ENCODE data around the gene TMEM117.
A peak's percentile ranks its signal among the peaks of the same experiment; 100 is the strongest.

The TMEM117 gene

DNA sequence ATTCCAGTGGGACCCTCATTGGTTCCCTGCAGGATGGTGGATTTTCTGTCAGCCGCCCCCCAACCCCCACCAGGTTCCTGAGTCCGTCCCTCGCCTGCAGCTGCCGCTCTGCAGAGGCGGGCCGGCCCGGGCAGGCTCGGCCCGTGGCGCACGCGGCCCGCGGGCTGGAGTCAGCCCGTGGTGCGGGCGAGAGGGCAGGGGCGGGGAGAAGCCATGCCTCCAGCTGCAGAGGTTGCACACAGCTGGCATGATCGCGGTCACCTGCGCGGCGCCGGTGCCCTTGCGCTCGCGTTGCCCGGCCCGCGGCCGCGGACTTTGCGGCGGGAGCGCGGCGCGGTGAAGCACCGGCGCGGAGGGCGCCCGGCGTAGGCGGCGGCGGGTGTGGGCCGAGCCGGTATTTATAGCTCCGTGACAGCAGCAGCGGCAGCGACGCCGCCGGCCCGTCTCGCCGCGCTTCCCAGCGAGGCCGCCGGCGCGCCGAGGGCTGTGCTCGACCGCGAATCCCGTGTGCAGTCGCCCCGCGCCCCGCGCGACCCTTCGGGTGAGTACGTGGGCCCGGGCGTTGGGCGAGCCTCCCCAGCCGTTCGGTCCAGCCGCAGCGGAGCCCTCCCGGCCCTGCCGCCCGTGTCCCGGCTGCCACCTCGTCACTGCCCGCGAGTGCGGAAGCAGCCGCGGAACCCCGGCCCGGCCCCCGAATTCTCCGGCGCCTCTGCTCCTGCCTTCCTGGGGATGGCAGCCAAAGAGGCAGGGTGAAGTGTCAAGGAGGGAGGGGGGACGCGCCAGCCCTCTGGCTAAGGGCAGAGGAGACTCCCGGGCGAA is at the start of gene TMEM117:
TSS of gene TMEM117 (plus strand) at position 426 of the 819 bp plus-strand sequence.
- H3K27ac ChIP-seq (ENCODE audit: low read length): no peak within 1 kb of the TSS
- H3K9ac ChIP-seq (ENCODE audit: low read depth, low read length): peak within 1 kb of the TSS; percentile 60; the same call in 1 of the 2 replicates
- H3K36me3 ChIP-seq (ENCODE audit: insufficient read depth, low read depth, low read length): no peaks in the 10 kb centered on the region
- no peaks in the 10 kb centered on the region for H3K9me3 ChIP-seq (ENCODE audit: insufficient read depth, low read depth, low read length)
- peak within 1 kb of the TSS; percentile 72 for H3K4me3 ChIP-seq (ENCODE audit: low read length)
- H3K27me3 ChIP-seq (ENCODE audit: insufficient read depth, low read length): peaks cover 46% of the 10 kb centered on the region
- H3K4me1 ChIP-seq (ENCODE audit: insufficient read depth, low read length): no peaks in the 10 kb centered on the region

DNA sequence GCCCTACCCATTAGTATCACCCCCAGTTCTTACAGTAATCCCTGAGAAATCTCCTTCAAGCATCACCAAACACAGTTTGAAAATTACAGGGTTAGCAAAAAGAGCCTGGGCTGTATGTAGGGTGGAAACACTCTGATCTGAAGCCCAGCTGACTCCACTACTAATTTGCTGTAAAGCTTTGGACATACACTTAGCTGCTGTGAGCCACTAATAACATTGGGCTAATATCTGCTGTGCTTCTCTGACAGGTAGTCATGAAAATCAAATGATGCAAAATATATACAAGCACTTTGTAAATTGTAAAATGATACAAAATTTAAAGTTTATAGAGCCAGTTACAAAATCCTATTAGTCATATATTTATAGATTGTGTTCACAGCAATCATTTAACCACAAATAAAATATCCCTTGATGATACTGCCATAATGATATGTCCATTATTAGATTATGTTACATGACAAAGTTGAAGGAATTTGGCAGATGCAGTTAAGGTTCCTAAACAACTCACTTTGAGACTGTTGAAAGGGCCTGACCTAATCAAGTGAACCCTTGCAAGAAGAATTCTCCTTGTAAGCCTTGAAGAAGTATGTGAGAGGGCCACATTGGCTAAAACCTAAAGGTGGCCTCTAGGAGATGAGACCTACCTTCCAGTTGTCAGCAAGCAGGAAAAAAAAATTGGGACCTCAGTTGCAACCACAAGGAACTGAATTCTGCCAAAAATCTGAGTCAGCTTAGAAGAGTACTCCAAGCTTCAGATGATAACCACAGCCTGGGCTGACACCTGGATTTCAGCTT is 48.8 kb upstream of the TMEM117 start:
- Histone ChIP-seq H3K27me3 (ENCODE audit: insufficient read depth, low read length) (no peaks in the 10 kb centered on the region), H3K9ac (ENCODE audit: low read depth, low read length) (no peak overlapping the region), H3K4me3 (ENCODE audit: low read length) (no peak overlapping the region), H3K4me1 (ENCODE audit: insufficient read depth, low read length) (no peaks in the 10 kb centered on the region), H3K9me3 (ENCODE audit: insufficient read depth, low read depth, low read length) (no peaks in the 10 kb centered on the region), H3K27ac (ENCODE audit: low read length) (no peak overlapping the region), H3K36me3 (ENCODE audit: insufficient read depth, low read depth, low read length) (peaks cover 14% of the 10 kb centered on the region)

DNA sequence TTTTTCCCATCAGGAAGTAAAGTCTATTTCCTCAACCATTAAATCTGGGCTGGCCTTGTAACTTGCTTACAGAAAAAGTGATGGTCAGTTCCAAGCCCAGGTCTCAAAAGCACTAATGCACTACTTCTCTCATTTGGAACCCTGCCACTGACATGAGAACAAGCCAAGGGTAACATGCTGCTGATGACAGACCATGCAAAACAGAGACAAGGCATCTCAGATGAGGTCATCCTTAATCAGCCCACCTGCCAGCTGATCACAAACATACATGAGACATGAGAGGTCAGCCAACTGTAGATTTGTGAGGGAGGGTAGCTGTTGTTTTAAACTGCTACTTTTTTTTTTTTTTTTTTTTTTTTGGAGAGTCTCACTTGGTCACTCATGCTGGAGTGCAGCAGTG is 45.9 kb upstream of the TMEM117 start:
- no peak overlapping the region for H3K4me3 ChIP-seq (ENCODE audit: low read length)
- no peak overlapping the region for H3K9ac ChIP-seq (ENCODE audit: low read depth, low read length)
- H3K27ac ChIP-seq (ENCODE audit: low read length): no peak overlapping the region
- H3K36me3 ChIP-seq (ENCODE audit: insufficient read depth, low read depth, low read length): peaks cover 10% of the 10 kb centered on the region
- H3K27me3 ChIP-seq (ENCODE audit: insufficient read depth, low read length): no peaks in the 10 kb centered on the region
- H3K4me1 ChIP-seq (ENCODE audit: insufficient read depth, low read length): no peaks in the 10 kb centered on the region
- H3K9me3 ChIP-seq (ENCODE audit: insufficient read depth, low read depth, low read length): no peaks in the 10 kb centered on the region

GRCh38 chr12:43795716-43796280 is 40.1 kb upstream of the TMEM117 start:
- Histone ChIP-seq H3K9me3 (ENCODE audit: insufficient read depth, low read depth, low read length) (no peaks in the 10 kb centered on the region), H3K27ac (ENCODE audit: low read length) (no peak overlapping the region)

GRCh38 chr12:43797561-43798217 is 38.2 kb upstream of the TMEM117 start:
- Histone ChIP-seq H3K4me1 (ENCODE audit: insufficient read depth, low read length) (no peaks in the 10 kb centered on the region), H3K27ac (ENCODE audit: low read length) (no peak overlapping the region), H3K36me3 (ENCODE audit: insufficient read depth, low read depth, low read length) (peaks cover 88% of the 10 kb centered on the region), H3K9ac (ENCODE audit: low read depth, low read length) (no peak overlapping the region), H3K9me3 (ENCODE audit: insufficient read depth, low read depth, low read length) (no peaks in the 10 kb centered on the region), H3K27me3 (ENCODE audit: insufficient read depth, low read length) (no peaks in the 10 kb centered on the region), H3K4me3 (ENCODE audit: low read length) (no peak overlapping the region)

More at GRCh38 chr12:43795716-43796280, 40.1 kb upstream of the TMEM117 start:
- H3K4me1 ChIP-seq (ENCODE audit: insufficient read depth, low read length): no peaks in the 10 kb centered on the region
- H3K4me3 ChIP-seq (ENCODE audit: low read length): no peak overlapping the region
- H3K9ac ChIP-seq (ENCODE audit: low read depth, low read length): no peak overlapping the region
- no peaks in the 10 kb centered on the region for H3K27me3 ChIP-seq (ENCODE audit: insufficient read depth, low read length)
- peaks cover 69% of the 10 kb centered on the region for H3K36me3 ChIP-seq (ENCODE audit: insufficient read depth, low read depth, low read length)

DNA sequence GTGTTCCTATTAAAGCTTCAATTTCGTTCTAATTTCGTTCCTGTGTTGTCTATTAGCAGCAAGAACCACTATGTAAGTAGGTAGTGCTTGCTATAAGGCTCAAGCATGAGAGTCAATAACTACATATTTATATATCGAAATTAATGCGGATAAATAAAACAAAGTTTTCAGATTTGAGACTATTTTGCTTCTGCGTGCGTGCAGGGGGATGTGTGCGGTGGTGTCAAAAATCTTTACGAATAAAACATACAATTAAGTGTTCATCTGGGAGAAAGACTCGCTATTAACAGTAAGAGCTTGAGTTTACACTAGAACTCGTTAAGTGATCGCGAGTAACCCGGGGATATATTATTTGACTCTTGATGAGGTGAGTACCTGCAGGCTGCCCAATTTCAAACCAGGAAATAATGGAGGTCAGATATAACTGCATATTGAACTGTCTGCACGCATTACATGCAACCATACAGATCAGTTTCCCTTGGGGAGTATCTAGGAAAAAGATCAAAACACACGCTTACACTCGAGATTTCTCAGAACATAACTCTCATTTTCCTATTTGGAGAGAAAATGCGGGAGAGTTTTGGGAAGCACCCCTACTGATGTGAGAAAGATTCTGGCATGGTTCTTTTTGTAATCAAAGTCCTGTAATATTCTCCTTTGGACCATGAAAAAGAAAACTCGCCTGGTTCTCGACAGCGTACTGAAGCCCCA is 30.6 kb upstream of the TMEM117 start:
- H3K4me3 ChIP-seq (ENCODE audit: low read length): peak overlapping the region; percentile 99

DNA sequence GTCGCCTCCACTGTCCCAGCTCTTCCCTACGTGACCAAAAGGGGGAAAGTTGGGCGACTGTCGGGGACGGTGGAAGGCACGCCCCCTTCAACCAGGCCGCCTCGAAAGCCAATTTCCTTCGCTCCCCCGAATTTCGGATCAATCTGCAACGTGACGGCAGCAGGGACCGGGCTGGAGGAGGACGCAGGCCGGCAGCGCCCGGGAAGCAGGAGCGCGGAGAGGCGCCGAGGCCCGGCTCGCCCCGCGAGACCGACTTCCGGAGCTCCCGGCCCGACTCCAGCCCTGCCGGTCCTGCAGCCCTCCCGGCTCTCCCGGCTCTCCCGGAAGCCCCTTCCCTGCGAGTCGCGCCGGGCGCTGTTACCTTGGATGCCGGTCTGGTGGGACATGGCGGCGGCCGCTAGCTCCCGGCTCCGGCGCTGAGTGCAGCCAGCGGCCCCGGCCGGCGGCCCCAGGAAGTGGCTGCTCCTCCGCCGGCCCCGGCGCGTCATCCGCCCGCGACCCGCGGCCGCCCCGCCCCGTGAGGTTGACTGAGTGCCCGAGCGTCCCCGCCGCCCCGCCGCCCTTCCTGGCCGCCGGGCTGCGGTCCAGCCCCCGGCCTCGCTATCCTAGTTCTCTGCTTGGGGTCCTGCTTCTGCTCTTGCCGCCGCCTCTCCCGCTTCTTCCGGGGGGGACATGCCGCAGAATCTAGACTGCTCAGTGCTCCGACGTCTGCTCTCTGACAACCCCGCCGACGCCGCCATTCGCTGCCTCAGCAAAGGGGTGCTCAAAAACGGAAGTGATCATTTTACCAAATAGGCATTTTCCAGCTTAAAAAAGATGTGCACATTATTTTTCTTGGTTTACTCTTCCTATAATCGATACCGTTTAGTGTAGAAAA is 29.8 kb upstream of the TMEM117 start, which contains the start of gene TWF1:
TSS of gene TWF1 (minus strand) at position 458 of the 877 bp plus-strand sequence. CDS start at position 386, 72 bp downstream.
- Histone ChIP-seq H3K27me3 (ENCODE audit: insufficient read depth, low read length) (no peaks in the 10 kb centered on the region), H3K4me1 (ENCODE audit: insufficient read depth, low read length) (peaks cover 7% of the 10 kb centered on the region; the same call in 1 of the 2 replicates), H3K27ac (ENCODE audit: low read length) (peak within 1 kb of the TSS; percentile 44), H3K9ac (ENCODE audit: low read depth, low read length) (peak within 1 kb of the TSS; percentile 89), H3K4me3 (ENCODE audit: low read length) (peak within 1 kb of the TSS; percentile 99), H3K9me3 (ENCODE audit: insufficient read depth, low read depth, low read length) (no peaks in the 10 kb centered on the region), H3K36me3 (ENCODE audit: insufficient read depth, low read depth, low read length) (peaks cover 30% of the 10 kb centered on the region)

More for the DNA sequence above, 30.6 kb upstream of the TMEM117 start:
- Histone ChIP-seq H3K27ac (ENCODE audit: low read length) (peak overlapping the region; percentile 11), H3K9ac (ENCODE audit: low read depth, low read length) (peak overlapping the region; percentile 89), H3K36me3 (ENCODE audit: insufficient read depth, low read depth, low read length) (peaks cover 38% of the 10 kb centered on the region), H3K9me3 (ENCODE audit: insufficient read depth, low read depth, low read length) (no peaks in the 10 kb centered on the region), H3K4me1 (ENCODE audit: insufficient read depth, low read length) (peaks cover 7% of the 10 kb centered on the region; the same call in 1 of the 2 replicates), H3K27me3 (ENCODE audit: insufficient read depth, low read length) (no peaks in the 10 kb centered on the region)

DNA sequence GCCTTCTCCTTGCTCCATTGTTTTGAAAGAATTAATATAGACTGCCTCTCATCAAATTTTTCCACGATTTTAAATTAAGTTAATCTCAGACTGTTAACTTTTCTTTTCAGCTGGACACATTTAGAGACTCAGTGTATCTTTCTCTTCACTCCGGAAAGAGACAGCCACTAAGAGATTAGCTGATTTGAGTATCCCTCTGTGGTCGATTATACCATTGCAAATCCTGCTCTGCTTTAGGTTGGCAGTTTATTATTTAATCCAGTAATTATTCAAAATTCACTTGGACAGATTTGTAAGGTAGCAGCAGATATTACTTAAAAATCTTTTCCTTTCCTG is 29.2 kb upstream of the TMEM117 start:
- Histone ChIP-seq H3K9me3 (ENCODE audit: insufficient read depth, low read depth, low read length) (no peaks in the 10 kb centered on the region), H3K36me3 (ENCODE audit: insufficient read depth, low read depth, low read length) (peaks cover 24% of the 10 kb centered on the region), H3K4me3 (ENCODE audit: low read length) (peak overlapping the region; percentile 99), H3K9ac (ENCODE audit: low read depth, low read length) (peak overlapping the region; percentile 89), H3K27ac (ENCODE audit: low read length) (peak overlapping the region; percentile 44), H3K4me1 (ENCODE audit: insufficient read depth, low read length) (peaks cover 7% of the 10 kb centered on the region; the same call in 1 of the 2 replicates), H3K27me3 (ENCODE audit: insufficient read depth, low read length) (no peaks in the 10 kb centered on the region)

- Histone ChIP-seq H3K27ac (ENCODE audit: low read length) (no peak overlapping the region), H3K4me1 (ENCODE audit: insufficient read depth, low read length) (peaks cover 7% of the 10 kb centered on the region; the same call in 1 of the 2 replicates), H3K36me3 (ENCODE audit: insufficient read depth, low read depth, low read length) (peaks cover 18% of the 10 kb centered on the region), H3K27me3 (ENCODE audit: insufficient read depth, low read length) (no peaks in the 10 kb centered on the region), H3K9ac (ENCODE audit: low read depth, low read length) (peak overlapping the region; percentile 89; the same call in 1 of the 2 replicates), H3K9me3 (ENCODE audit: insufficient read depth, low read depth, low read length) (no peaks in the 10 kb centered on the region), H3K4me3 (ENCODE audit: low read length) (peak overlapping the region; percentile 99)
Observed at GRCh38 chr12:43807386-43807785, 28.5 kb upstream of the TMEM117 start.

DNA sequence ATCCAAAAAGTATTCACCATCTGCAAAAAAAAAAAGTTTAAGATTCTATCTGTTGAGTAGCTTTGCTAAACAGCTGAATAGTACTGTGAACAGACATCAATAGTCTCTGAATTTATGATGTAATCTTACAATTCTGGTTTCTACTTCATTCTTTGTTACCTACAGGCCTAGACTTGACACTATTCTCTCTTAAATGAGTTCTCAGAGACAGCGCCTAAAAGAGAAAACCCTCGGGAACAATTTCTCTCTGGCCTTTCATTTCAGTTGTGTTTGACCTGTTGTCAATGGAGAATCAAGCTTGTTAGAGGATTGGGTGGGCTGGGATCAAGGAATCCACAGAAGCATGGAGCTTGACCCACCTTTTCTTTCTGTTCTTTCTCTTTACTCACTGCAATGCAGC is 23.8 kb upstream of the TMEM117 start:
- no peaks in the 10 kb centered on the region for H3K9me3 ChIP-seq (ENCODE audit: insufficient read depth, low read depth, low read length)
- no peak overlapping the region for H3K9ac ChIP-seq (ENCODE audit: low read depth, low read length)
- no peaks in the 10 kb centered on the region for H3K36me3 ChIP-seq (ENCODE audit: insufficient read depth, low read depth, low read length)
- no peak overlapping the region for H3K4me3 ChIP-seq (ENCODE audit: low read length)
- H3K27ac ChIP-seq (ENCODE audit: low read length): no peak overlapping the region
- 0 out of 2 replicates have a peak, but pooled peaks cover 2% of the 10 kb centered on the region for H3K4me1 ChIP-seq (ENCODE audit: insufficient read depth, low read length)
- H3K27me3 ChIP-seq (ENCODE audit: insufficient read depth, low read length): no peaks in the 10 kb centered on the region

Data from iPS-20b (cell line).